GM10266 (cell line): ENCODE data around the gene KCNMA1.

Source experiments
- DNase-seq: peaks from one replicate; pipeline ENCODE4 v3.0.0; 2012; ENCODE audit errors: extremely low spot score
- CTCF ChIP-seq: IDR thresholded peaks from 2 replicates; pipeline ENCODE4 v1.5.1; 2012; ENCODE audit warnings: mild to moderate bottlenecking, low read depth; ENCODE audit not compliant: control insufficient read depth, insufficient read depth; ENCODE audit errors: missing control alignments

Gene KCNMA1

GRCh38 chr10:77286531-77287508 is 350.8 kb downstream of the KCNMA1 start:
- no peak for DNase-seq
- TF ChIP-seq CTCF: no peak

- TF ChIP-seq CTCF: no peak
- DNase-seq: no peak
These were observed 352.0 kb downstream of the KCNMA1 start for GRCh38 chr10:77285529-77286182.

GRCh38 chr10:77284797-77285196 is 352.8 kb downstream of the KCNMA1 start:
- no peak for DNase-seq
- no peak for TF ChIP-seq CTCF

GRCh38 chr10:77283326-77283725 is 354.3 kb downstream of the KCNMA1 start:
- no peak for TF ChIP-seq CTCF
- DNase-seq: no peak

GRCh38 chr10:77282163-77282562 is 355.4 kb downstream of the KCNMA1 start:
- no peak for DNase-seq
- no peak for TF ChIP-seq CTCF

- TF ChIP-seq CTCF: no peak
- no peak for DNase-seq
These were observed 355.9 kb downstream of the KCNMA1 start for GRCh38 chr10:77281719-77282118.

GRCh38 chr10:77279207-77279606 is 358.4 kb downstream of the KCNMA1 start:
- no peak for TF ChIP-seq CTCF
- DNase-seq: no peak
